Ectodermal cell (in vitro differentiated cells): ENCODE data around the gene GJC3.
"Not testable (repeated sequence)": the region's sequence is repeated elsewhere in the genome, so short reads cannot be mapped to it uniquely, and the experiment has no call there.

Experiments used
- H3K27ac ChIP-seq: 2 replicates; pipeline ENCODE4 v1.7.0; 2013; ENCODE audit warnings: mild to moderate bottlenecking, low read depth, low read length; ENCODE audit not compliant: insufficient read depth, poor library complexity, severe bottlenecking
- H3K27me3 ChIP-seq: 2 replicates; pipeline ENCODE4 v1.7.0; 2013; ENCODE audit warnings: mild to moderate bottlenecking, low read length; ENCODE audit not compliant: insufficient read depth, control insufficient read depth, poor library complexity, severe bottlenecking
- H3K36me3 ChIP-seq: one replicate; pipeline ENCODE4 v1.7.0; 2013; ENCODE audit warnings: low read length; ENCODE audit not compliant: control insufficient read depth, insufficient read depth
- H3K4me1 ChIP-seq: one replicate; pipeline ENCODE4 v1.7.0; 2013; ENCODE audit warnings: low read length; ENCODE audit not compliant: control insufficient read depth, insufficient read depth
- H3K4me3 ChIP-seq: 2 replicates; pipeline ENCODE4 v1.7.0; 2013; ENCODE audit warnings: low read depth, low read length, control low read depth; ENCODE audit not compliant: insufficient read depth
- H3K9me3 ChIP-seq: 2 replicates; pipeline ENCODE4 v1.7.0; 2013; ENCODE audit warnings: mild to moderate bottlenecking, low read length, moderate library complexity; ENCODE audit not compliant: control insufficient read depth
- WGBS, 2 experiments: methylation state at CpG; one replicate each; pipeline ENCODE4 v1.1.7; 2013; ENCODE audit warnings: missing lambda C conversion rate in 2 of 2; 5-methylcytosine and 5-hydroxymethylcytosine counted together

GJC3 gene

DNA sequence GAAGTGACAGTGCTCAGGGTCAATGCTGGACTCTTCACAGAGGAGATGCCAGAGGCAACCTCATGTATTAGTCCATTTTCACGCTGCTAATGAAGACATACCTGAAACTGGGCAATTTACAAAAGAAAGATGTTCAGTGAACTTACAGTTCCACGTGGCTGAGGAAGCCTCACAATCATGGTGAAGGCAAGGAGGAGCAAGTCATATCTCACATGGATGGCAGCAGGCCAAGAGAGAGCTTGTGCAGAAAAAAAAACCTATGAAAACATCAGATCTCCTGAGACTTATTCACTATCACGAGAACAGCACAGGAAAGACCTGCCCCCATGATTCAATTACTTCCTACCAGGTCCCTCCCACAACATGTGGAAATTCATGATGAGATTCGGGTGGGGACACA is 5.6 kb upstream of the GJC3 start:
- not testable (repeated sequence) for H3K27ac ChIP-seq, H3K4me3 ChIP-seq, H3K36me3 ChIP-seq, H3K9me3 ChIP-seq, H3K27me3 ChIP-seq, H3K4me1 ChIP-seq
- WGBS, 2 experiments: 80 to 84% methylated on average over 4 of the region's 4 CpGs

DNA sequence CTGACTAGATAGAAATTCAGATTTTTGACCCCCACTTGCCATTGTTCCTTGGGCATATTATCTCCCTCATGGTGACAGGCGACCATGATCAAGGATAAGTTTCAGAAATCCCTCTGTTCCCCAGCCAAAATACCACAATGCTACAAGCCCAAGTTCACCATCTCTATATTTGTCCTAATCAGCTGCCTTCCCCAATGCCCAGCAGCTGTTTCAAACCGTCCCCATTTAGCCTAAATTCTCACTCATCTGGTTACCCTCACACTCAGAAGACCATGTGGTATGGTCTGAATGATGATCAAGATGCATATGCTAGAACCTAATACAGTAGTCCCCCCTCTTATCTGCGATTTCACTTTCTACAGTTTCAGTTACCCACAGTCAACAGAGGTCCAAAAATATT is 956 bp upstream of the GJC3 start:
- 83 to 91% methylated on average over 2 to 3 of the region's 3 CpGs for WGBS, 2 experiments
- Histone ChIP-seq H3K4me3 (no peak overlapping the region), H3K27ac (no peak overlapping the region), H3K27me3 (peaks cover 33% of the 10 kb centered on the region), H3K36me3 (no peaks in the 10 kb centered on the region), H3K4me1 (no peaks in the 10 kb centered on the region), H3K9me3 (no peaks in the 10 kb centered on the region)

- 50% methylated on average over 1 of the region's 2 CpGs; no CpG with 5 or more reads in 1 of the 2 experiments for WGBS, 2 experiments
- peak overlapping the region; percentile 34 for H3K4me3 ChIP-seq
Measured at GRCh38 chr7:99929730-99930053, 272 bp upstream of the GJC3 start.

GRCh38 chr7:99928188-99928587 is 1.2 kb downstream of the GJC3 start:
- Histone ChIP-seq H3K4me1 (no peaks in the 10 kb centered on the region), H3K27ac (no peak overlapping the region), H3K36me3 (no peaks in the 10 kb centered on the region), H3K27me3 (peaks cover 33% of the 10 kb centered on the region), H3K9me3 (no peaks in the 10 kb centered on the region), H3K4me3 (no peak overlapping the region)
- WGBS, 2 experiments: 93 to 96% methylated on average over 2 of the region's 2 CpGs

More at GRCh38 chr7:99929730-99930053, 272 bp upstream of the GJC3 start:
- H3K4me1 ChIP-seq: no peaks in the 10 kb centered on the region
- no peaks in the 10 kb centered on the region for H3K36me3 ChIP-seq
- H3K27ac ChIP-seq: no peak overlapping the region
- peaks cover 33% of the 10 kb centered on the region for H3K27me3 ChIP-seq
- H3K9me3 ChIP-seq: no peaks in the 10 kb centered on the region

- no peaks in the 10 kb centered on the region for H3K9me3 ChIP-seq
- WGBS, 2 experiments: 87 to 89% methylated on average over 5 of the region's 5 CpGs
- peaks cover 33% of the 10 kb centered on the region for H3K27me3 ChIP-seq
- H3K36me3 ChIP-seq: no peaks in the 10 kb centered on the region
- H3K4me3 ChIP-seq: no peak overlapping the region
- H3K27ac ChIP-seq: no peak overlapping the region
- no peaks in the 10 kb centered on the region for H3K4me1 ChIP-seq
Measured at GRCh38 chr7:99927536-99927935, 1.9 kb downstream of the GJC3 start.

DNA sequence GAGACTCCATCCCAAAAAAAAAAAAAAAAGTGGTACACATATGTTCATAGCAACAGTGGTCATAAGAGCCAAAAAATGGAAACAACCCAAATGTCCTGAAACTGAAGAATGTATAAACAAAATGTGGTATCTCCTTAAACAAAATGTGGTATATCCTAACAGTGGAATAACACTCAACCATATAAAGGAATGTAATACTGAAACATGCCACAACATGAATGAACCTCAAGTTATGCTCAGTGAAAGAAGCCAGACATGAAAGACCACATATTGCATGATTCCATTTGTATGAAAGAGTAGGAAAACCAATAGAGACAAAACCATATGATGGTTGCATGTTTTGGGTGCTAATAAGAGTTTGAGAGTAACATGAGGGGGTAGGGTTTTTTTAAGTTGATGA is 3.1 kb downstream of the GJC3 start:
- no peak overlapping the region for H3K27ac ChIP-seq
- no peak overlapping the region for H3K4me3 ChIP-seq
- no peaks in the 10 kb centered on the region for H3K9me3 ChIP-seq
- H3K27me3 ChIP-seq: peaks cover 33% of the 10 kb centered on the region
- no peaks in the 10 kb centered on the region for H3K36me3 ChIP-seq
- no peaks in the 10 kb centered on the region for H3K4me1 ChIP-seq

GRCh38 chr7:99923200-99923599 is 6.2 kb downstream of the GJC3 start:
- Histone ChIP-seq H3K36me3 (no peaks in the 10 kb centered on the region), H3K4me1 (peaks cover 2% of the 10 kb centered on the region), H3K27ac (no peak overlapping the region), H3K27me3 (peaks cover 26% of the 10 kb centered on the region), H3K4me3 (no peak overlapping the region), H3K9me3 (no peaks in the 10 kb centered on the region)
- WGBS, 2 experiments: 95% methylated on average over 3 of the region's 3 CpGs

- Histone ChIP-seq H3K4me3 (peak overlapping the region; percentile 76), H3K27ac (no peak overlapping the region), H3K36me3 (no peaks in the 10 kb centered on the region), H3K9me3 (no peaks in the 10 kb centered on the region), H3K4me1 (peaks cover 6% of the 10 kb centered on the region), H3K27me3 (no peaks in the 10 kb centered on the region)
- WGBS, 2 experiments: 90 to 92% methylated on average over 3 of the region's 3 CpGs
Measured at GRCh38 chr7:99920149-99920548, 9.3 kb downstream of the GJC3 start.

DNA sequence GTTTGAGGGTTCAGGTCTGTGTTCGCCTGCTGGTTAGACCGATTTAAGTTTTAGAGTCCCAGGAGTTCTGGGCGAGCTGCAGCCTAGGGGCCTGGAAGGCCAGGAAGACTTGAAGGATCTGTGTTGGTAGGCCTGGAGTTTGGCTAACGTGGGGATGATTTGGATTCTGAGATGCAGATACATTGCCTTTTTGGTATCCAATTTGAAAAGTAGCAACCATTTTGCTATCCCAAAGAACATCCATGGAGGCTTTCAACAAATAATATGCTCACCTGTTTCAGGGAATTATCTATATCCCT is 9.7 kb downstream of the GJC3 start:
- Histone ChIP-seq H3K27me3 (no peaks in the 10 kb centered on the region), H3K36me3 (no peaks in the 10 kb centered on the region), H3K4me1 (peaks cover 6% of the 10 kb centered on the region), H3K9me3 (no peaks in the 10 kb centered on the region), H3K4me3 (peak overlapping the region; percentile 76), H3K27ac (no peak overlapping the region)
- WGBS, 2 experiments: 71 to 79% methylated on average over 4 of the region's 4 CpGs

DNA sequence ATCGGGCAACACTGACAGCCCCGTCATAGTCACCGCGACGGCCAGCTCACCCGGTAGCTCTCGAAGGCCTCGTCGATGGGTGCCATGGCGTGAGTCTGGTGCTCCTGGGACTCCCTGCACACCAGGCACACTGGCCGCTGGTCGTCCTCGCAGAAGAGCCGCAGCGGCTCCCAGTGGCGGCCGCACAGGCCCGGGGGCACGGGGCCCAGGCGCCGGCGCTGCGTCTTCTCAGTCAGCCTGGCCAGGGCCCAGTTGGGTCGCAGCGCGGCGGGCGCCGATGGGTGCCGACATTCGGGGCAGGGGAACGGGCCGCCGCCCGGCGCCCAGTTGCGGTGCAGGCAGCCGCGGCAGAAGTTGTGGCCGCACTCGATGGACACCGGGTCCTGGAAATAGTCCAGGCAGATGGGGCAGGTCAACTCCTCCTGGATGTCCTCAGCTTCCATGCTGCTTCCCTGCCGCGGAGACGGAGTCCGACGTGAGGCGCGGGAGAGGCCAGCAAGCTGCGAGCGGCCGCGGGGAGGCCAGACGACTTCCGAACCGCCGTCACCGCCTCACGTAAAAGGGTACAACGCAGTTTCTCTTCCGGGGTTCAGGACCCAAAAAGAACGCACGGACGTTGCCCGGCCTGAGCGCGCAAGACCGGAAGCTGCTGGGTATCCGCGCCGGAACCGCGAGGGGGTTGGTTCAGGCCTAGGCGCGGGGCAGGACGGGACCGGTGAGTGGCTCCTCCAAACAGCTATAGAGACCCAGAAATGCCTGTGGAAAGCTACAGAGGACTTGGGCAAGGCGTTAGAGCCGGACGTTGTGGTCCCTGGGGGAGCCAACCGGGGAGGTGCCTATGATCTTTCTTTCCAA is 10.2 kb downstream of the GJC3 start, which contains the start of gene TRIM4:
TRIM4 (minus strand) TSS at position 572 of the 855 bp plus-strand sequence; CDS start at position 443, 129 bp downstream.
- H3K4me3 ChIP-seq: peak within 1 kb of the TSS; percentile 76
- H3K27me3 ChIP-seq: no peaks in the 10 kb centered on the region
- WGBS, 2 experiments: 5% methylated on average over 81 of the region's 81 CpGs
- H3K4me1 ChIP-seq: peaks cover 6% of the 10 kb centered on the region
- H3K36me3 ChIP-seq: no peaks in the 10 kb centered on the region
- H3K27ac ChIP-seq: no peak within 1 kb of the TSS
- H3K9me3 ChIP-seq: no peaks in the 10 kb centered on the region
